OCI-LY3 (cell line): ENCODE results near the gene WDSUB1.
A peak's percentile ranks its signal among the peaks of the same experiment; 100 is the strongest.

Experiments used
- H2AFZ ChIP-seq: fragments of 200-600, 300-600 bp; shearing (Covaris generic); 2 replicates; pipeline ENCODE4 v1.6.0; 2014; ENCODE audit warnings: antibody characterized with exemption, low read depth, low read length
- H3K27ac ChIP-seq: fragments of 200-600, 300-600 bp; sonication (generic); 2 replicates; pipeline ENCODE4 v1.5.1; 2014; ENCODE audit warnings: mild to moderate bottlenecking, low read length, moderate library complexity, mixed read lengths
- H3K27me3 ChIP-seq: fragments of 200-600, 300-600 bp; sonication (generic); 2 replicates; pipeline ENCODE4 v1.6.1; 2014; ENCODE audit warnings: low read depth, low read length, mixed read lengths
- H3K36me3 ChIP-seq: fragments of 200-600, 300-600 bp; sonication (generic); replicated peaks from 2 replicates; pipeline ENCODE3; 2014; ENCODE audit warnings: low read depth, low read length, mixed read lengths
- H3K4me1 ChIP-seq: fragments of 300-600, 200-600 bp; sonication (generic); 2 replicates; pipeline ENCODE4 v1.6.1; 2014; ENCODE audit warnings: low read length, mixed read lengths
- H3K4me2 ChIP-seq: fragments of 200-600, 300-600 bp; sonication (generic); 2 replicates; pipeline ENCODE4 v1.6.1; 2014; ENCODE audit warnings: low read length, mixed read lengths
- H3K4me3 ChIP-seq: fragments of 300-600, 200-600 bp; sonication (generic); 2 replicates; pipeline ENCODE4 v1.5.1; 2014; ENCODE audit warnings: antibody characterized with exemption, mild to moderate bottlenecking, low read length, moderate library complexity
- H3K79me2 ChIP-seq: fragments of 300-600, 200-600 bp; shearing (Covaris generic); 2 replicates; pipeline ENCODE4 v1.6.1; 2014; ENCODE audit warnings: mild to moderate bottlenecking, low read length, mixed read lengths
- H3K9ac ChIP-seq: fragments of 300-600, 200-600 bp; shearing (Covaris generic); 2 replicates; pipeline ENCODE4 v1.6.0; 2014; ENCODE audit warnings: mild to moderate bottlenecking, low read length, moderate library complexity
- H3K9me3 ChIP-seq: fragments of 200-600, 300-600 bp; shearing (Covaris generic); 2 replicates; pipeline ENCODE4 v1.6.1; 2014; ENCODE audit warnings: low read length, mixed read lengths; ENCODE audit not compliant: insufficient read depth
- H4K20me1 ChIP-seq: fragments of 200-600, 300-600 bp; sonication (generic); 2 replicates; pipeline ENCODE4 v1.6.1; 2016; ENCODE audit warnings: low read length, mixed read lengths; ENCODE audit not compliant: insufficient read depth
- EZH2phosphoT487 ChIP-seq: fragments of 200-600 bp; shearing (Covaris generic); IDR thresholded peaks from 2 replicates; pipeline ENCODE4 v1.6.1; 2018; ENCODE audit warnings: antibody characterized with exemption, mixed run types, low read depth
- TF ChIP-seq, protein P1 (sequence below): fragments of 200-600, 300-600 bp; sonication (generic); IDR thresholded peaks from 2 replicates; pipeline ENCODE4 v1.5.1; 2014; ENCODE audit warnings: antibody characterized with exemption, low read length, low read depth

The WDSUB1 gene, protein sequence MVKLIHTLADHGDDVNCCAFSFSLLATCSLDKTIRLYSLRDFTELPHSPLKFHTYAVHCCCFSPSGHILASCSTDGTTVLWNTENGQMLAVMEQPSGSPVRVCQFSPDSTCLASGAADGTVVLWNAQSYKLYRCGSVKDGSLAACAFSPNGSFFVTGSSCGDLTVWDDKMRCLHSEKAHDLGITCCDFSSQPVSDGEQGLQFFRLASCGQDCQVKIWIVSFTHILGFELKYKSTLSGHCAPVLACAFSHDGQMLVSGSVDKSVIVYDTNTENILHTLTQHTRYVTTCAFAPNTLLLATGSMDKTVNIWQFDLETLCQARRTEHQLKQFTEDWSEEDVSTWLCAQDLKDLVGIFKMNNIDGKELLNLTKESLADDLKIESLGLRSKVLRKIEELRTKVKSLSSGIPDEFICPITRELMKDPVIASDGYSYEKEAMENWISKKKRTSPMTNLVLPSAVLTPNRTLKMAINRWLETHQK

DNA sequence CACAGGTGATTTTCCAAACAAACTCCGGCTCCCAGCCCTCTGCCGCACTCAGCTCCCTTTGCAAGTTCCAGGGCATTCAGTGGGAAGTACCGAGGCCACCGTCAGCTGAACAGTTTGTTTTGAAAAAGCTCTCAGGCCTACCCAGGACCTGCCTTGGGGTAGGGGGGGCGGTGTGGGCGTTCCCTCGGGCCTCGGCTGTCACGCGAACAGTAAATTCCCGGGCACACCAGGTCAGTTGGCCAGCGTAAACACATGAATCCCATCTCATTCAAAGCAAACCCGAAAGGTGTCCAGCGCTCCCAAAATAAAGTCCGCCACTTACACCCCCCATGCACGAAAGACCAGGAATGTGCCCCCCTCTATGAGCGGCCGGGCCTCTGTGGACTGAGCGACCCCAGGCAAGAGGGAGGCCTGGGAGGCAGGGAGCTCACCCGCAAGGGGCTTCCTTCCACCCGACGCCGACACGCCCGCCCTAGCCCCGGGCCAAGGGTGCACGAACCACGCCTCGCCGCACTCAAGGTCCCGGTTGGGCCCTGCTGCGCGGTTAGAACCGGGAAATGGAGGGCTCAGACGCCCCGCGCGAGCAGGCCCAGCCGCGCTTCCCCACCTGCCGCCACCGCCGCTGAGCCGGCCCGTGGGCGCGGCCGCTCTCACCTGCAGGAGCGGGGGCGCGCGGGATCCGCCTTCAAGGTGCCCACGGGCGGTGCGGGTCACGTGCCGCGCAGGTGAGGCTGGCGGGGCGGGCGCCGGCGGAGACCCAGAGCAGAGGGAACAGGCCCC, at the start of gene WDSUB1:
TSS of gene WDSUB1 (minus strand) at position 775 of the 780 bp plus-strand sequence. CDS start 3,634 bp downstream, outside the sequence.
- TF ChIP-seq EZH2phosphoT487 = no peak
- TF ChIP-seq, protein P1, sequence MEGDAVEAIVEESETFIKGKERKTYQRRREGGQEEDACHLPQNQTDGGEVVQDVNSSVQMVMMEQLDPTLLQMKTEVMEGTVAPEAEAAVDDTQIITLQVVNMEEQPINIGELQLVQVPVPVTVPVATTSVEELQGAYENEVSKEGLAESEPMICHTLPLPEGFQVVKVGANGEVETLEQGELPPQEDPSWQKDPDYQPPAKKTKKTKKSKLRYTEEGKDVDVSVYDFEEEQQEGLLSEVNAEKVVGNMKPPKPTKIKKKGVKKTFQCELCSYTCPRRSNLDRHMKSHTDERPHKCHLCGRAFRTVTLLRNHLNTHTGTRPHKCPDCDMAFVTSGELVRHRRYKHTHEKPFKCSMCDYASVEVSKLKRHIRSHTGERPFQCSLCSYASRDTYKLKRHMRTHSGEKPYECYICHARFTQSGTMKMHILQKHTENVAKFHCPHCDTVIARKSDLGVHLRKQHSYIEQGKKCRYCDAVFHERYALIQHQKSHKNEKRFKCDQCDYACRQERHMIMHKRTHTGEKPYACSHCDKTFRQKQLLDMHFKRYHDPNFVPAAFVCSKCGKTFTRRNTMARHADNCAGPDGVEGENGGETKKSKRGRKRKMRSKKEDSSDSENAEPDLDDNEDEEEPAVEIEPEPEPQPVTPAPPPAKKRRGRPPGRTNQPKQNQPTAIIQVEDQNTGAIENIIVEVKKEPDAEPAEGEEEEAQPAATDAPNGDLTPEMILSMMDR = no peak
- H3K4me1 ChIP-seq = peaks cover 11% of the 10 kb centered on the region
- H3K4me3 ChIP-seq = peak within 1 kb of the TSS; percentile 87
- H3K9ac ChIP-seq = peak within 1 kb of the TSS; percentile 75
- no peaks in the 10 kb centered on the region for H3K9me3 ChIP-seq
- H3K27ac ChIP-seq = no peak within 1 kb of the TSS
- peaks cover 7% of the 10 kb centered on the region for H3K79me2 ChIP-seq
- no peaks in the 10 kb centered on the region for H3K36me3 ChIP-seq
- H3K27me3 ChIP-seq = no peaks in the 10 kb centered on the region
- no peaks in the 10 kb centered on the region for H4K20me1 ChIP-seq
- peak within 1 kb of the TSS; percentile 79 for H3K4me2 ChIP-seq
- H2AFZ ChIP-seq = peak within 1 kb of the TSS; percentile 88

DNA sequence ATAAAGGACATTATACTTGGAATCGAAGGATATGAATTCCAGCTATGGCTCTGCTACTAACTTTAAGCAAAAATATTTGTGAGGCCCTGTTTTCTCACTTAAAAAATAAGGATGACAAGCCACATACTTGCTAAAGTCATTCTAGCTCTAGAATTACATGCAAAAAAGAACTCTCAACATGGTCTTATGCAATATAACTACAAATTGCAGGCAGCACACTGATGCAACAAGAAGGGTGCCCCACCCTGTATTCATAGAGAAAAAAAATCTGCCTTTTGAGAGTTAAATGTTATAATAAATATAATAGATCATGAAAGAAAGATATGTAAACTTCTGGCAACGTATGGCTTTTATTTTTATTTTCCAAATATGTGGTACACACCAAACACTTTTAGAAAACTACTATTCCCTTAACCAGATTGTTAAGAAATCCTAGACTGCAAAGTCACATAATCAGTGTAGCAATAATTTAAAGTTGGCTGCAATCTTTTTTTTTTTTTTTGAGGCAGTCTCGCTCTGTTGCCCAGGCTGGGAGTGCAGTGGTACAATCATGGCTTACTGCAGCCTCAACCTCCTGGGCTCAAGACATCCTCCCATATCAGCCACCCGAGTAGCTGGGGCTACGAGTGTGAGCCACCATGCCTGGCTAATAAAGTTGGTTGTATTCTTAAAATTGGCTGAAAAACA, 40.2 kb upstream of the WDSUB1 start:
- H4K20me1 ChIP-seq = no peaks in the 10 kb centered on the region
- H3K4me3 ChIP-seq = no peak overlapping the region
- peaks cover 9% of the 10 kb centered on the region for H3K4me1 ChIP-seq
- TF ChIP-seq, protein P1 = no peak
- no peak for TF ChIP-seq EZH2phosphoT487
- no peak overlapping the region for H3K4me2 ChIP-seq
- H3K27me3 ChIP-seq = no peaks in the 10 kb centered on the region
- no peak overlapping the region for H2AFZ ChIP-seq
- H3K9me3 ChIP-seq = no peaks in the 10 kb centered on the region
- H3K9ac ChIP-seq = no peak overlapping the region
- H3K36me3 ChIP-seq = no peaks in the 10 kb centered on the region
- H3K27ac ChIP-seq = no peak overlapping the region
- no peaks in the 10 kb centered on the region for H3K79me2 ChIP-seq

DNA sequence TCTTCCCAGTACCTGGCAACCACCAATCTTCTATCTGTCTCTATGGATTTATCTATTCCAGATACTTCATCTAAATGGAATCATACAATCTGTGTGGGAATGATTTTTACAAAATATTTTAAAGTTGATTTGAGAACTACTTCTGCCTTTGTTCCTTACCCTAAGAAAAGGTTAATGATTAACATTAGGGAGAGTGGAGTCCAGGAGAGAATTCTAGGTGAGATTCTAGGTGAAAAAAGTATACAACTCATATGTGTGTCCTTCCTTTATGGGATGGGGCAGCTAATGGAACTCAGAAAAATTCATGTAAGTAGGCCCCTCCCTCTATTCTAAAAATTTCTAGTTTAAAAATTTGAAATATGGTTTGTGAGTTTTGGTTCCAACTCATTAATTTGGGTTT, 35.9 kb upstream of the WDSUB1 start:
- Histone ChIP-seq H3K4me2 (no peak overlapping the region), H3K36me3 (no peaks in the 10 kb centered on the region), H3K27ac (no peak overlapping the region)

More for the DNA sequence above, 35.9 kb upstream of the WDSUB1 start:
- H3K79me2 ChIP-seq = no peaks in the 10 kb centered on the region
- peaks cover 13% of the 10 kb centered on the region for H3K4me1 ChIP-seq
- TF ChIP-seq, protein P1 = no peak
- no peak for TF ChIP-seq EZH2phosphoT487
- no peaks in the 10 kb centered on the region for H3K27me3 ChIP-seq
- H3K4me3 ChIP-seq = no peak overlapping the region
- H3K9me3 ChIP-seq = no peaks in the 10 kb centered on the region
- no peak overlapping the region for H2AFZ ChIP-seq
- H4K20me1 ChIP-seq = no peaks in the 10 kb centered on the region
- no peak overlapping the region for H3K9ac ChIP-seq
